ENCODE data around the gene LCP1.

LCP1 gene

DNA sequence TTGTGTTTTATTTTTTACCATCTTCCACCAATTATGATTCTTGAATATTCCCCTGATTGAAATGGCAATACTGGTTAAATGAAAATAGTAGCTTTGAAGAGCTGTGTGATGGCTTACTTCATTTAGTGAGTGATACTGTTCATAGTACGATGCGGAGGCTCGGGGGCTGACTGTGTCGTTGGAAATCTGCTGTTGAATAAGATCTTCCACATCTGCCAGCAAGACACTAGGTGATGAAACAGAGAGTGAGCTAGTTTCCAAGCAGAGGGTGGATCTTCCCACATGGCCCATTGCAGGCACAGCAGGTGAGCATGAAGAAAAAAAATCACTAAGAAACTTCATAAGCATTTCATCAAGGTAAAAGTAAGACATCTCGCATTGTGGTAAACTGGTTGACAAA, 99.7 kb downstream of the LCP1 start:
- Histone ChIP-seq H4K20me1 (ENCODE audit: control insufficient read depth, insufficient read depth, low read depth, low read length) (no peaks in the 10 kb centered on the region), H3K4me1 (ENCODE audit: control insufficient read depth, low read length) (no peaks in the 10 kb centered on the region), H3K27ac (ENCODE audit: low read depth, low read length) (no peak overlapping the region), H3K4me3 (ENCODE audit: low read length) (no peak overlapping the region), H3K36me3 (ENCODE audit: control insufficient read depth, low read length) (no peaks in the 10 kb centered on the region), H3K9me3 (ENCODE audit: control insufficient read depth, insufficient read depth, low read length) (no peaks in the 10 kb centered on the region), H3K79me2 (ENCODE audit: control insufficient read depth, low read length) (no peaks in the 10 kb centered on the region), H3F3A (ENCODE audit: control insufficient read depth, insufficient read depth) (no peaks in the 10 kb centered on the region), H3K9me2 (replicated peaks; ENCODE audit: control insufficient read depth, low read length) (no peaks in the 10 kb centered on the region), H3K4me2 (ENCODE audit: low read length) (no peak overlapping the region), H3K27me3 (ENCODE audit: control insufficient read depth, low read length) (peaks cover 8% of the 10 kb centered on the region; the same call in 1 of the 2 replicates)
- TF ChIP-seq EZH2phosphoT487 (IDR thresholded peaks at IDR 0.05; ENCODE audit: borderline replicate concordance, low read length): no peak
- TF ChIP-seq, protein P1, sequence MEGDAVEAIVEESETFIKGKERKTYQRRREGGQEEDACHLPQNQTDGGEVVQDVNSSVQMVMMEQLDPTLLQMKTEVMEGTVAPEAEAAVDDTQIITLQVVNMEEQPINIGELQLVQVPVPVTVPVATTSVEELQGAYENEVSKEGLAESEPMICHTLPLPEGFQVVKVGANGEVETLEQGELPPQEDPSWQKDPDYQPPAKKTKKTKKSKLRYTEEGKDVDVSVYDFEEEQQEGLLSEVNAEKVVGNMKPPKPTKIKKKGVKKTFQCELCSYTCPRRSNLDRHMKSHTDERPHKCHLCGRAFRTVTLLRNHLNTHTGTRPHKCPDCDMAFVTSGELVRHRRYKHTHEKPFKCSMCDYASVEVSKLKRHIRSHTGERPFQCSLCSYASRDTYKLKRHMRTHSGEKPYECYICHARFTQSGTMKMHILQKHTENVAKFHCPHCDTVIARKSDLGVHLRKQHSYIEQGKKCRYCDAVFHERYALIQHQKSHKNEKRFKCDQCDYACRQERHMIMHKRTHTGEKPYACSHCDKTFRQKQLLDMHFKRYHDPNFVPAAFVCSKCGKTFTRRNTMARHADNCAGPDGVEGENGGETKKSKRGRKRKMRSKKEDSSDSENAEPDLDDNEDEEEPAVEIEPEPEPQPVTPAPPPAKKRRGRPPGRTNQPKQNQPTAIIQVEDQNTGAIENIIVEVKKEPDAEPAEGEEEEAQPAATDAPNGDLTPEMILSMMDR (IDR thresholded peaks at IDR 0.05; ENCODE audit: low read depth, low read length, poor library complexity, severe bottlenecking): no peak

DNA sequence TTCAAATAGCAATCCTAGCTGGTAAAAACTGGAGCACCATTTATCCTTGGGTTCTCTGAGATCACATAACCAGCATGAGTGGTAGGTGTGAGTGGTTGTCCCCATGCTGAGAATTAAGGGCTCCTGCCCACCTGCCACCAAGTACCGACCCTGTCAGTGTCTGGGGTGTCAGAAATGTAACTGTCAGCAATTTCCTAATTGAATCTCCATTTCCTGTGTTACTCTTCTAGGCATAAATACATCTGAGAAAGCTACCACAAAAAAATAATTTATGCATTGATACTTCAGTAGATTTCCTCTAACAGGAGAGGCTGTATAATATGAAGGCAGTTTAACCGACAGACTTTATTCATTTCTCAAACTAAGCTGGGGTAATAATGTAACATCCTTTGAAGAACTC, 102.2 kb downstream of the LCP1 start:
- Histone ChIP-seq H3F3A (ENCODE audit: control insufficient read depth, insufficient read depth) (no peaks in the 10 kb centered on the region), H3K79me2 (ENCODE audit: control insufficient read depth, low read length) (no peaks in the 10 kb centered on the region), H3K9me2 (replicated peaks; ENCODE audit: control insufficient read depth, low read length) (no peaks in the 10 kb centered on the region), H3K4me3 (ENCODE audit: low read length) (no peak overlapping the region), H3K27me3 (ENCODE audit: control insufficient read depth, low read length) (peaks cover 8% of the 10 kb centered on the region; the same call in 1 of the 2 replicates), H3K27ac (ENCODE audit: low read depth, low read length) (no peak overlapping the region), H3K4me2 (ENCODE audit: low read length) (no peak overlapping the region), H4K20me1 (ENCODE audit: control insufficient read depth, insufficient read depth, low read depth, low read length) (no peaks in the 10 kb centered on the region), H3K36me3 (ENCODE audit: control insufficient read depth, low read length) (no peaks in the 10 kb centered on the region), H3K4me1 (ENCODE audit: control insufficient read depth, low read length) (no peaks in the 10 kb centered on the region), H3K9me3 (ENCODE audit: control insufficient read depth, insufficient read depth, low read length) (no peaks in the 10 kb centered on the region)
- TF ChIP-seq EZH2phosphoT487 (IDR thresholded peaks at IDR 0.05; ENCODE audit: borderline replicate concordance, low read length): no peak
- TF ChIP-seq, protein P1 (IDR thresholded peaks at IDR 0.05; ENCODE audit: low read depth, low read length, poor library complexity, severe bottlenecking): no peak

DNA sequence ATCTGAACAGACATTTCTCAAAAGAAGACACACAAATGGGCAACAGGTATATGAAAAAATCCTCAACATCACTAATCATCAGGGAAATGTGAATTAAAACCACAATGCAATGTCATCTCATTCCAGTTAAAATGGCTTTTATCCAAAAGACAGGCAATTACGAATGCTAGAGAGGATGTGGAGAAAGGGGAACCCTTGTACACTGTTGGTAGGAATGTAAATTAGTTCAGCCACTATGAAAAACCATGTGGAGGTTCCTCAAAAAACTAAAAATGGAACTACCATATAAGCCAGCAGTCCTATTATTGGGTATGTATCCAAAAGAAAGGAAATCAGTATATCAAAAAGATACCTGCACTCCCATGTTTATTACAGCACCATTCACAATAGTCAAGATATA, 104.7 kb downstream of the LCP1 start:
- Histone ChIP-seq H3K4me2 (ENCODE audit: low read length) (no peak overlapping the region), H3K27ac (ENCODE audit: low read depth, low read length) (no peak overlapping the region), H3K79me2 (ENCODE audit: control insufficient read depth, low read length) (no peaks in the 10 kb centered on the region), H4K20me1 (ENCODE audit: control insufficient read depth, insufficient read depth, low read depth, low read length) (no peaks in the 10 kb centered on the region), H3K27me3 (ENCODE audit: control insufficient read depth, low read length) (peaks cover 7% of the 10 kb centered on the region; the same call in 1 of the 2 replicates), H3K9me3 (ENCODE audit: control insufficient read depth, insufficient read depth, low read length) (no peaks in the 10 kb centered on the region), H3K36me3 (ENCODE audit: control insufficient read depth, low read length) (no peaks in the 10 kb centered on the region), H3K4me1 (ENCODE audit: control insufficient read depth, low read length) (no peaks in the 10 kb centered on the region), H3K4me3 (ENCODE audit: low read length) (no peak overlapping the region), H3K9me2 (replicated peaks; ENCODE audit: control insufficient read depth, low read length) (no peaks in the 10 kb centered on the region), H3F3A (ENCODE audit: control insufficient read depth, insufficient read depth) (no peaks in the 10 kb centered on the region)
- no peak for TF ChIP-seq EZH2phosphoT487 (IDR thresholded peaks at IDR 0.05; ENCODE audit: borderline replicate concordance, low read length)
- TF ChIP-seq, protein P1 (IDR thresholded peaks at IDR 0.05; ENCODE audit: low read depth, low read length, poor library complexity, severe bottlenecking): no peak

Data from DOHH2 (cell line).